Iris pigment epithelial cell (primary cell): Measurements from ENCODE around the gene SCUBE1.

Experiments
- DNase-seq: peaks from one replicate; pipeline ENCODE4 v3.0.0-alpha.2; 2011; ENCODE audit warnings: low read depth

The SCUBE1 gene

DNA sequence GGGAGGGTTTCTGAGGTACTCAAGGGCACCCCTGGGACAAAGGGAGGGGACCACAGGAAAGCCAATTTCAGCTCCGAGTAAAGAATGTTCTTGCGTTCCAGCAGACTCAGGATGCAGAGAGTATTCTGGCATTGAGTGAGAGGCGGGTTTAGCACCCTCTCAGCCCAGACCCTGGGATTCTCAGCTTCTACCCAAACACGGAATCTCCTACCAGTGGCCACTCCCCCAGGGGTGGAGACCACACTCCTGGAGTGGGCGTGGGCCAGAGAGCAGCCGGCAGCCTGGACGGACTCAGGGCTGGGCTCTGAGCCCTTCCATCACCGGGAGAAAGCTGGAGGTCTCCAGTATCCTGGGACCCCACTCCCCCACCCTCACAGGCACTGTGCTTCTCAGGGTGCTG, 130.1 kb downstream of the SCUBE1 start:
- DNase-seq = no peak

DNA sequence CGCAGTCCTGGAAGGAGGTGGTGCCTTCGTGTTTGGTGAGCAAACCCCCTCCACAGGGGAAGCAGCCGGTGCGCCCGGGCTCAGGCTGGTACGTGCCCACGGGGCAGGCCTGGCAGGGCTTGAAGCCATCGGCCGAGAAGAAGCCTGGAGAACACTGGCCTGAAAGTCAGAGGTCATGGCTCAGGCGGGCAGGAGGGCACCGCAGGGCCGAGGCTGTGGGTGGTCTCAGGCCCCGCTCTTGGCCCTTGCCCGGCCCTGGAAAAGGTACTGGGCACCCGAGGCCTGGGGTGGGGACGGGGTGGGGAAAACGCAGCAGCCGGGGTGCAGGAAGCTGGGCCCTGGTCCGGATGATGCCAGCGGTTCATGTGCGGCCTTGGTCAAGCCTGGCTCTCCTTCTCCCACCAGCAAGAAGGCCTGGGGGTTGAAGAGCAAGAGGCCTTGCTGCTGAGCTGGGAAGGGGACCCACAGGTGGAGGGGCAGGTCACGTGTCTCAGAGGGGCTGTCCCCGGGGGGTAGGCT, 130.7 kb downstream of the SCUBE1 start:
- no peak for DNase-seq

- DNase-seq = no peak
Measured at GRCh38 chr22:43211941-43212433, 131.2 kb downstream of the SCUBE1 start.

DNA sequence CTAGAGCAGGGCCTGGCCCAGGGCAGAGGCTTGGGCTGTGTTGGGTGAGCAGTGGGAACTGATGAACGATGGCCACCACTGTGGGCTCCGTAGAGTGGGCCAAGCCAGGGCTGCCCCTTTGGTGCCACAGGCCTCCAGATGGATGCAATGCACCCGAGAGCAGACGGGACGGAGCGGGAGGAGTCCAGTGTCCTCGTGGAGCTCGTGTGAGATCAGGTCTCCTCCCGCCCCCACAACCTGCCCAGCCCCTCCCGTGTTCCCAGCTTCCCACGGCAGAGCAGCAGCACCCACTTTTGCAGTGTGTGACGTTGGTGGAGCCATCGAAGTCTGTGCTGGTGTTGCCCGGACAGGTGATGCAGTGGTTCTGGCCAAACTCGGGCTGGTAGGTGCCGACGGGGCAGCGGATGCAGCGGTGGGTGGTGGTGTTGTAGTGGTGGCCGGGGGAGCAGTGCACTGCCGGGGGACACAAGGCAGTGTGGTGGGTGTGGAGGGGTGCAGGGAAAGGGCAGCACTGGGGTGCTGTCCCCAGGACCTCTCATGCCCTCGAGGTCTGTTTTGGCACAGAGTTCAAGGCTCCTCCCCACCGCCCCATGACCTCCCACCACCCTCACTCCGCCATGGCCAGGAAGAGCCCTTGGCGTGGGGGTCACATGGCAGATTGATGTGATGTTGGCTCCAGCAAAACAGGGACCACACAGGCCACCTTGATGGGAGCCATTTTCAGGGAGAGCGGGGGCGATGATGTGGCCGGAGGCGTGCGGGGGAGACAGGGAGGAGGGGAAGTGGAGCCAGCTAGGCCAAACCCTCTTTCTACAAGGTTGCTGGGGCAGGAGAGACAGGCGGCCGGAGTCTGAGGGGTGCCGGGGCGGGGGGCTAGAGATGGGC, 132.3 kb downstream of the SCUBE1 start:
- no peak for DNase-seq

- no peak for DNase-seq
Measured at GRCh38 chr22:43209971-43210370, 133.2 kb downstream of the SCUBE1 start.

GRCh38 chr22:43209523-43209890, 133.7 kb downstream of the SCUBE1 start:
- no peak for DNase-seq

- DNase-seq = no peak
Measured at GRCh38 chr22:43208703-43209522, 134.3 kb downstream of the SCUBE1 start.

DNA sequence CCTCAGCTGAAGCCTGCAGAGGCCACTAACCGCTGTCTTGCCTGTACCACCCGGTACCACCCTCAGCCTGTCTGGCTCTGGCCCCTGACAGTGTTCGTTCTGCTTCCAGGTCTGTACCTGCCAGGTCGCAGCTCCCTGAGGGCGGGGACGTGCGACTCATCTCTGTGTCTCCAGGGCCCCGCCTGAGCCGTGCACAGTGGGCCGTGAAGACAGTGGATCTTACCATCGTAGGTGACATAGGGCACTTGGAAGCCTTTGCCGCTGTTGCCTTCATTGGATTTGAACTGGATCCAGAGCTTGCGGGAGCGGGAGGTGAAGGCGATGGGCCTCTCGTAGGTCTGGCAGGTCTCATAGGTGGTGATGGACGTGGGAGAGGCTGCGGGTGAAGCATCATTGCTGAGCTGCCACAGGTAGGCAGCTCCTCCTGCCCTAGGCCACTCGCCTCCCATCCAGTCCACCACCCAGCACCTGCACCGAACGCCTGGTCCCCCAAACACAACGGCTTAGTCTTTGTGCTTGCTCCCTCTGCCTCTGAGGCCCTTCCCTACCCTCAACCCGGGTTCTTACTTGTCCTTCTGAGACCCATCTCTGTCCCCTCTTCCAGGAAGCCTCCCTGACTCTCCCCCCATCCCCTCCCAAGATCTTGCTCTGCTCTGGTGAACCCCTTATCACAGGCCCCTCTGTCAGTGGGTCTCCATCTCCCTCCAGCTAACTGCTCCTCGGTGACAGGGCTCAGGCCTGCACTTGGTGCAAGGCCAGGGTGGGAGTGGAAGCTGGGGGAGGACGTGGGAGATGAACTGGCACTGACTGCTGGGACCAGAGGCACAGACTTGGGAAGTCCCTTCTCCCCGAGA, 135.1 kb downstream of the SCUBE1 start:
- no peak for DNase-seq

DNA sequence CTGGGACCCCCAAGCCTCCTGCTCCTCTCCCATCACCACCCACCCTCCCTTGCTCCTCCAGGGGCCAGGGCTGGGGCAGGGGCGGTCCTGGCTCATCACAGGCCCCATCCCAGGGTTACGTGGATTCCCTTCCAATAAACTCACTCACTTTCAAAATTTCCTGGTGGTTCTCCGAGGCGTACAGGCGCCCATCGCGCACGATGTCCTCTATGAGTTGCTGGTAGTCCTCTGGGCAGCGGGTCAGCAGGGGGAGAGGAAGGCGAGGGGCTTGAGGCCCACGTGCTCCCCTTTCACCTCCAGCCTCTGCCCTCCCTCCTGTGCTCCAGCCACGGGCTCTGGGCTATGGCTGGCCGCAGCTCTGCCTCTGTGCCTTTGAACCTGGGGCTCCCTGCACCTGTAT, 135.8 kb downstream of the SCUBE1 start:
- no peak for DNase-seq

- DNase-seq = no peak
Measured at GRCh38 chr22:43206509-43207161, 136.5 kb downstream of the SCUBE1 start.

DNA sequence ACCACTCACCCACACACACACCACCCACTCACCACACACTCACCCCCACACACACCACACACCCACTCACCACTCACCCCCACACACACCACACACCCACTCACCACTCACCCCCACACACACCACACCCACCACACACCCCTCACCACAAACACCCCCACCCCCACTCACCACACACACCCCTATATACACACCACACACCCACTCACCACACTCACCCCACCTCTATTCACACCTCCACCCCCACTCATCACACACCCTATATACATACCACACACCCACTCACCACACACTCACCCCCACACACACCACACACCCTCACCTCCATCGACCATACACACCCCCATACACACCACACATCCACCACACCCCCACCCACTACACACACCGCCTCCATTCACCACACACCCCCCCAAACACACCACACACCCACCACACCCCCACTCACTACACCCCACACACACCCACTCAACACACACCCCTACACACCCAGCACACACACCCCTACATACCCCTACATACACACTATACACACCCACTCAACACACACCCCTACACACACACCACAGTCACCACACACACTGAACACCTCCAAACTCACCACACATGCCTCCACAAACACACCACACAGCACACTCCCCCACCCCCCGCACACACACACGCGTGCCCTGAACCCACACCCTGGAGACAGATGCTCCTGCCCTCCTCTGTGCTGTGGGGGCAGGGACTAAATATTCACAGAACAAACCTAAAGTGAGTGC, 137.2 kb downstream of the SCUBE1 start:
- DNase-seq = no peak

DNA sequence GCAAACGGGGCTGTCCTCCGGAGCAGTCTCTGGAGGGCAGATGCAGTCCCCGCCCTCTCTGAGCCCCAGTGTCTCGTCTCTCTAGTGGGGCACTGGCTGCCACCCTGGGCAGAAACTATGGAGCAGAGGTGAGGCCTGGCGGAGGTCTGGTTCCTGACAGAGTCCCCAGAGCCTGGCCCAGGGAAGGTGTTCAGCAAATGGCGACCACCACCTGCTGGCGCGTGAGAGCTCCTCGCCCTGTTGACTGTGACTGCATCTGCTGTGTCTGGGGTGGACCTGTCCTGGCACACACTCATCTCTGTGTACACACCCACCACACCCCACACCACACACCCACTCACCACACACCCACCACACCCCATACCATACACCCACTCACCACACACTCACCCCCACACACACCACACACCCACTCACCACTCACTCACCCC, 137.9 kb downstream of the SCUBE1 start:
- DNase-seq = no peak

DNA sequence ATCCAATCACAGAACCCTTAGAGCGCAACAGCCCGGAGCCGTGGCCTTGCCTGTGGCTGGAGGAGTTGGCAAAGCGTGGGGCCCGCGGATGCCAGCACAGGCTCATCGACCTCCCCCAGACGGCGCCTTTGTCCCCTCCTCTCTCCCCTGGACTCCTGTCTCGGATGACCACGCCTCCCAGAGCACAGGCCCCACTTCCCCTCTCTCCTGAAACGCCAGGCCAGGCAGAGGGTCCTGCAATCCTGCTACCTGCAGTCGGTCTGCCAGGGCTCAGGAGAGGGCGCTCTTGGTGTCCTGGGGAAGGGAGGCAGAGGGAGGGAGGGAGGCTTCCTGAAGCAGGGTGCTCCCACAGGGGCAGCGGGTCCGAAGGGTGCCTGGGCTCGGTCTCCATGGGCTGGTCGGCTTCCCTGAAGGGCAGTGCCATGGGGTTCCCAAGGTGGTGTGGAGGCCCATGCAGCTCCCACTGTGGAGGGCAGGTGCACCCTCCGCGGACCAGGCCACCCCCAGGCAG, 139.6 kb downstream of the SCUBE1 start:
- no peak for DNase-seq

DNA sequence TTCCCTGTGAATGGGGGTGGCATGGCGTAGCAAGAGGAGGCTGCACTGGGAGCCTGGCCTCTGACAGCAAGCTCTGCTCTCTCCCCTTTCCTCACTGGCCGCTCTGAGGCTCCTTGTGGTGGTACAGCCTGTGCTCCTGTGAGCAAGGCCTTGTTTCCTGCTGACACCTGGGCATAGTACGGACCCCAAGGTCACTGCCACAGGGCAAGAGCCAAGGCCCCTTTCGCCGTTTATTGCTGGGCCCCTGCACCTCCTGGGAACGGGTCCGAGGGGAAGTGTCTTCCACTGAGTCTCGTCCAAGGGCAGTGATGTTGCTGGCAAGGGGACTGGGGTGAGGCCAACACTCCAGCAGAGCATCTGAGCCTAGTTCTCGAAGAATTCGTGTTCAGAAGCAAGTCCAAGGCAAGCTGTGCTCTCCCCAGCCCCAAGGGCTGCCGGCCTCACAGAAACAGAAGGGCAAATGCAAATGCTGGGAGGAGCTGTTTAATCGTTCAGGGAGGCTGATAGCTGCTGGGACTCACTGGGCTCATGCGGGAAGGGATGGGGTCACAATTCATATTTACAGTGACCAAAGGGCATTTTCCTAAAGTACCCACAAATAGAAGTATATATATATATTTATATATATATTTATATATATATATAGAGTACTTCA, 140.3 kb downstream of the SCUBE1 start:
- DNase-seq = no peak

DNA sequence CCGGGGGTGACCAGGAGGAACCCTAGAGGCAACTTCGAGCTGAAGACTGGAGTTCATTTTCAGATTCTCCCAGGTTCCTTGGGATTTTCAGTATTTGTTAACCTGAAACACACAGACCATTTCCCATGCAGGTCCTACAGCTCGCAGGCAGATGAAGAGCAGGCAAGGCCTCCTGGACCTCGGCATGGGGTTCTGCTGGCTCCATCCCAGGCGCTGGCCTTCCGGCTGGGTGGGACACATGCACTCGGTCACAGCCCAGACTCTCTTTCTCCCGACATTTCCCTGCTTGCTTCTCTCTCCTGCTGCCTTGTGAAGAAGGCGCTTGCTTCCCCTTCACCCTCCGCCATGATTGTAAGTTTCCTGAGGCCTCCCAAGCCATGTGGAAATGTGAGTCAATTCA, 140.8 kb downstream of the SCUBE1 start:
- DNase-seq = no peak

GRCh38 chr22:43201486-43202219, 141.5 kb downstream of the SCUBE1 start:
- DNase-seq = no peak

DNA sequence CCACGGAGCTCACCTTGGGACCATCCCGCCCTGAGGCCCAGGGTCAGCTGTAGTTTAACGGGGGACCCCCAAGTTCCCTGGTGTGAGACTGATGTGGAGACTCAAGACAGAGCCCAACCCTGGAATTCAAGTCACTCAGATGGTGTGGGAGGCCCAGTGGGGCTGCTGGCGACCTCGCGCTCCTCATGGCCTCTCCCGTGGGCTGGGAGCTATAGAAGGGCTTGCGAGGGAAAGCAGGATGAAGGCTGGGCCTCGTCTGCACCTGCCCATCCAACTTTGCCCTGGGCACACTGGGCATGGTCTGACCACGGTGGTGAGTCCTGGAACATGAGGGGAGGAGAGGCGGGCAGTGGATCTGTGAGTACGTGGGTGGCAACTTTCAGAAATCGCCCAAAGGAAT, 142.6 kb downstream of the SCUBE1 start:
- DNase-seq = no peak

DNA sequence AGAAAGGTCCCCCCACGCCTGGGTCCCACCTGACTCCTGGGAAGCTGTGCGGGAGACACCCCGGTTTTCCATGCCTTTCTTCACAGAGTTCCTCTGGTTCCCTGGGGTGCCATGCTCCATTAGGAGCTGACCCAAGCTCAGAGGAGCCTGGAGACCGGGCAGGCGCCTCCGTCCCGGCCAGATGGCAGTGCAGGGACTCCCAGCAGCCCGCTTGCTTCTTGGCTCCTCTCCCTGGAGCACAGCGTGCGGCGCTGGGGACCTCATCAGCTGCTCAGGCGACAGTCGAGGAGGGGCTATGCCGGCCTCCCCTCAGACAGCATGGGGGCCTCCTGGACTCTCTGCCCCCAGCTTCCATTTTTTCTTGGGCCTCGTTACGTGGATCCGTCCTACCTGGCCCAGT, 143.1 kb downstream of the SCUBE1 start:
- no peak for DNase-seq

- no peak for DNase-seq
Measured at GRCh38 chr22:43199541-43199940, 143.6 kb downstream of the SCUBE1 start.
